DND-41 (cell line): ENCODE data around the gene EPN1.

Experiments
- ATAC-seq: fragments of 200-7000 bp; cut with Tn5 transposase; 3 replicates; pipeline ENCODE4 v1.9.1; 2021; ENCODE audit warnings: low read depth; ENCODE audit not compliant: insufficient read depth
- DNase-seq: peaks from one replicate; pipeline ENCODE4 v3.0.0-alpha.2; 2020
- H2AFZ ChIP-seq: 2 replicates; pipeline ENCODE4 v1.6.0; 2012; ENCODE audit warnings: low read depth, low read length
- H3K27ac ChIP-seq: 2 replicates; pipeline ENCODE4 v1.5.1; 2012; ENCODE audit warnings: low read length, inconsistent platforms
- H3K27me3 ChIP-seq: fragments of 200-600 bp; sonication (generic); 2 replicates; pipeline ENCODE4 v1.6.0; 2012; ENCODE audit warnings: low read length, mild to moderate bottlenecking, inconsistent platforms; ENCODE audit not compliant: insufficient read depth, poor library complexity
- H3K36me3 ChIP-seq: 2 replicates; pipeline ENCODE4 v1.5.1; 2012; ENCODE audit warnings: low read length, inconsistent platforms; ENCODE audit not compliant: insufficient read depth
- H3K4me1 ChIP-seq: 2 replicates; pipeline ENCODE4 v1.5.1; 2012; ENCODE audit warnings: mild to moderate bottlenecking, low read length; ENCODE audit not compliant: insufficient read depth
- H3K4me2 ChIP-seq: 2 replicates; pipeline ENCODE4 v1.6.0; 2012; ENCODE audit warnings: mild to moderate bottlenecking, moderate library complexity, low read length, inconsistent platforms; ENCODE audit not compliant: insufficient read depth
- H3K4me3 ChIP-seq, 2 experiments: fragments of 200-600 bp in 1 of 2; shearing (Covaris generic) in 1 of 2; 2 replicates each; pipeline ENCODE4 v1.5.1; 2012 to 2016; ENCODE audit warnings: inconsistent platforms in 2 of 2, low read length in 2 of 2, mild to moderate bottlenecking in 2 of 2, low read depth in 1 of 2, moderate library complexity in 1 of 2
- H3K79me2 ChIP-seq: 2 replicates; pipeline ENCODE4 v1.6.0; 2012; ENCODE audit warnings: low read length, inconsistent platforms; ENCODE audit not compliant: insufficient read depth
- H3K9ac ChIP-seq: 2 replicates; pipeline ENCODE4 v1.6.0; 2012; ENCODE audit warnings: low read depth, mild to moderate bottlenecking, inconsistent platforms, low read length, moderate library complexity
- H3K9me3 ChIP-seq: 2 replicates; pipeline ENCODE4 v1.5.1; 2012; ENCODE audit warnings: low read length, moderate library complexity, mild to moderate bottlenecking, inconsistent platforms; ENCODE audit not compliant: insufficient read depth, severe bottlenecking
- H4K20me1 ChIP-seq: 2 replicates; pipeline ENCODE4 v1.6.0; 2012; ENCODE audit warnings: low read length; ENCODE audit not compliant: insufficient read depth
- CTCF ChIP-seq: IDR thresholded peaks from 2 replicates; pipeline ENCODE4 v1.5.1; 2012; ENCODE audit warnings: borderline replicate concordance, low read length, moderate library complexity, mild to moderate bottlenecking; ENCODE audit not compliant: poor library complexity, severe bottlenecking; ENCODE audit errors: extremely low read depth
- EZH2 ChIP-seq: IDR thresholded peaks from 3 replicates; pipeline ENCODE4 v1.6.1; 2012; ENCODE audit warnings: borderline replicate concordance, low read depth, mild to moderate bottlenecking, moderate library complexity, low read length, inconsistent platforms; ENCODE audit not compliant: severe bottlenecking

Gene EPN1

GRCh38 chr19:55660404-55660803 lies 14.6 kb upstream of the EPN1 start:
- Histone ChIP-seq H3K27ac (no peak overlapping the region), H3K79me2 (peaks cover 98% of the 10 kb centered on the region), H3K36me3 (peaks cover 98% of the 10 kb centered on the region), H4K20me1 (peaks cover 98% of the 10 kb centered on the region), H3K27me3 (no peaks in the 10 kb centered on the region), H3K9ac (no peak overlapping the region), H3K9me3 (no peaks in the 10 kb centered on the region), H3K4me2 (no peak overlapping the region), H2AFZ (no peak overlapping the region), H3K4me1 (peaks cover 40% of the 10 kb centered on the region), H3K4me3 (no peak overlapping the region)
- TF ChIP-seq EZH2: no peak
- no peak for TF ChIP-seq CTCF
- DNase-seq (no peak), ATAC-seq (no peak)

DNA sequence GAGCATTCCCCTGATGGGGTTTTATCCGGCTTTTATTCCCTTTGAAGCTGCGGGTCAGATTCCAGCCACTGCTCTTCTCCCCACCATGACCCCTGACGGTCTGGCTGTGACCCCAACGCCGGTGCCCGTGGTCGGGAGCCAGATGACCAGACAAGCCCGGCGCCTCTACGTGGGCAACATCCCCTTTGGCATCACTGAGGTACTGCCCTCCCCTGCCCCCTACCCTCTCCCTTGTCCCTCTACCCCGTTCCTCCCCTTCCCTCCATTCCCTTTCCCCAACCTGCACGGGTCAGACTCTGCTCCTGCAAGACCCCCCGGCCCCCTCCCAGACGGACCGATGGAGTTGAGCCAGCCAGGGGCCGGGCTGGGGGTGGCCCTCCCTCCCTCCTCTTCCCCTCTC lies 14.0 kb upstream of the EPN1 start:
- Histone ChIP-seq H4K20me1 (peaks cover 98% of the 10 kb centered on the region), H3K4me2 (no peak overlapping the region), H3K4me3 (no peak overlapping the region), H3K36me3 (peaks cover 98% of the 10 kb centered on the region), H3K27me3 (no peaks in the 10 kb centered on the region), H3K9me3 (no peaks in the 10 kb centered on the region), H3K9ac (no peak overlapping the region), H3K4me1 (peaks cover 37% of the 10 kb centered on the region), H3K27ac (no peak overlapping the region), H2AFZ (no peak overlapping the region), H3K79me2 (peaks cover 98% of the 10 kb centered on the region)
- ATAC-seq (no peak), DNase-seq (no peak)
- no peak for TF ChIP-seq EZH2
- TF ChIP-seq CTCF: no peak

DNA sequence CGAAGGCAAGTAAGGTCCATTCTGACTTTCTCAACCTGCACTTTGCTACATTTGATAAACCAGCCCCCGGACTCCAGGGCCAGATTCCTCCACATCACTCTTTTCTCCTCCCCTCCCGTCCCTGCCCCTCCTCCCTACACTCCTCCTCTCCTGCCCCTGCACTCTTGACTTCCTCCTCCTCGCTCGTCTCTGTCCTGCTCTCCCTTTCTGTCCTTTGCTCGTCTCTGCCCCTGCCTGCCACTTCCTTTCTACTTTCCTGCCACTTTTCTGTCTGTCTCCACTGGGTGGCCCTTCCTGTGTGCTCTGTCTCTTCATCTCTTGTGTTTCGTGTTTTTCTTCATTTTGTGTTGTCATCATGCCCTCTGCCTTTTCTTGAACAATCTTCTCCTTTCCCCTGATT lies 13.2 kb upstream of the EPN1 start:
- Histone ChIP-seq H3K27ac (no peak overlapping the region), H3K4me2 (no peak overlapping the region), H4K20me1 (peaks cover 98% of the 10 kb centered on the region), H2AFZ (no peak overlapping the region), H3K79me2 (peaks cover 98% of the 10 kb centered on the region), H3K36me3 (peaks cover 99% of the 10 kb centered on the region), H3K9ac (no peak overlapping the region), H3K27me3 (no peaks in the 10 kb centered on the region), H3K4me1 (peaks cover 29% of the 10 kb centered on the region), H3K4me3 (no peak overlapping the region), H3K9me3 (no peaks in the 10 kb centered on the region)
- no peak for TF ChIP-seq CTCF
- TF ChIP-seq EZH2: no peak
- DNase-seq (no peak), ATAC-seq (no peak)
